ENCODE measurements around the gene GABRA5.
"Not testable (repeated sequence)": the region's sequence is repeated elsewhere in the genome, so short reads cannot be mapped to it uniquely, and the experiment has no call there.

Gene GABRA5

DNA sequence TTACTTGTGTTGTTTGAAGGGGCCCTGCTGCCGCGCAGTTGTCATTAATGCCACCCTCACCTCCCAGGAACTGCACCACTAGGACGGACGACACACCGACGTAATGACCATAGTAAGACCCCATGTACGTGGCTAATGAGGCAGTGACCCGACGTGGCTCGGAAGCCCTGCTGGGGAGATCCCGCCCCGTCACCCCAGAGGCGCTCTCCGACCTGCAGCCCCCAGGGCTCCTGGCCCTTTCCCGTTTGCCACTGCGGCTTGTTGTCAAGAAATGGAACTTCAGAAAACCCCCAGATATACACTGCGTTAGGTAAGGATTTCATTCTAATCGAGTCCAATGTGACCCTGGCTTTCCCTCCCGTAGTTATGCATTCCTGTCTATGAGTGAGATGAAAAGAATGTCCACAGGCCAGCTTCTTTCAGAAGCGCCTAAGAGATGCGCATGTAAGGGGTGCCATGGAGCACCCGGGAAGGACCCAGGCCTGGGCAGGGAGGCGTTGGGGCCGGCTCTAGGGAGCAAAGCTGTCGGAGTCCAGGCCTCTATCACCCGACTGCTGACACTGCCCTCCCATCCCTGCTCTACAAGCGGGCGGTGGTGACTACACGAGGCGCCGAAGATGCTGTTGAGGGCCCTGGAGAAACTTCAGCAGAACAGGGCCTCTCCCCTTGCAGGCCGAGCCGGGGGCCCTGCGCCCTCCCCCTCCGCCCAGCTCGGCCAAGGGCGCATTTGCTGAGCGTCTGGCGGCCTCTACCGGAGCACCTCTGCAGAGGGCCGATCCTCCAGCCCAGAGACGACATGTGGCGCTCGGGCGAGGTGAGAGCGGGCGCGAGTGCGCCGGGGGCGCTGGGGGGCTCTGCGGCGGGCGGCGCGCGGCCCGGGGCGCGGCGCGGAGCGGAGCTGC lies at the start of gene GABRA5:
TSS of gene GABRA5 (plus strand) at position 765 of the 902 bp plus-strand sequence. CDS start 2,187 bp downstream, outside the sequence.
- H3K4me1 Mint-ChIP-seq: no peaks in the 10 kb centered on the region
- no peak within 1 kb of the TSS for H3K4me3 Mint-ChIP-seq
- H3K27ac Mint-ChIP-seq: no peak within 1 kb of the TSS
- no peaks in the 10 kb centered on the region for H3K9me3 Mint-ChIP-seq
- peaks cover 27% of the 10 kb centered on the region for H3K27me3 Mint-ChIP-seq
- no peaks in the 10 kb centered on the region for H3K36me3 Mint-ChIP-seq

DNA sequence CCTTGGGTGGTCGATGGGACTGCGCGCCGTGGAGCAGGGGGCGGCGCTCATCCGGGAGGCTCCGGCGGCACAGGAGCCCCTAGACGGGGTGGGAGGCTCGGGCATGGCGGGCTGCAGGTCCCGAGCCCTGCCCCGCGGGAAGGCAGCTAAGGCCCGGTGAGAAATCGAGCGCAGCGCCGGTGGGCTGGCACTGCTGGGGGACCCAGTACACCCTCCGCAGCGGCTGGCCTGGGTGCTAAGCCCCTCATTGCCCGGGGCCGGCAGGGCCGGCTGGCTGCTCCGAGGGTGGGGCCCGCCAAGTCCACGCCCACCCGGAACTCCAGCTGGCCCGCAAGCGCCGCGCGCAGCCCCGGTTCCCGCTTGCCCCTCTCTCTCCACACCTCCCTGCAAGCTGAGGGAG lies 35.7 kb upstream of the GABRA5 start:
- H3K27ac Mint-ChIP-seq, H3K27me3 Mint-ChIP-seq, H3K4me1 Mint-ChIP-seq, H3K36me3 Mint-ChIP-seq, H3K4me3 Mint-ChIP-seq, H3K9me3 Mint-ChIP-seq: not testable (repeated sequence)

DNA sequence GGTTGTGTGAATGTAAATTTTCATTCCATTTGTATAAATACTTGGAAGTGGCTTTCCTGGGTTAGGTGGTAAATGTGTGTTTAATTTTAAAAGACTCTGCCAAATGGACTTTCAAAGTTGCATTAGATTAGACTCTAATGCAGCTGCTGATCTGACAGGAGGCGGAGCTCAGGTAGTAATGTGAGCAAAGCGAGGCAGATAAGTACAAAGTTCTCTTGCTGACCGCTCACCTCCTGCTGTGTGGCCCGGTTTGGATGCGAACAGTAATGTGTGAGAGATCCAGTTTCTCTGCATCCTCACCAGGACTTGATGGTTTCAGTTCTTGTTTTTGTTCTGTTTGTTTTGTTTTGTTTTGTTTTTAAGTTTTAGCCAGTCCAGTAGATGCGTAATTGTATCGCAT lies 34.9 kb upstream of the GABRA5 start:
- Mint-ChIP-seq H3K36me3 (no peaks in the 10 kb centered on the region), H3K27ac (no peak overlapping the region), H3K4me1 (no peaks in the 10 kb centered on the region), H3K27me3 (no peaks in the 10 kb centered on the region), H3K4me3 (no peak overlapping the region), H3K9me3 (peaks cover 9% of the 10 kb centered on the region)

DNA sequence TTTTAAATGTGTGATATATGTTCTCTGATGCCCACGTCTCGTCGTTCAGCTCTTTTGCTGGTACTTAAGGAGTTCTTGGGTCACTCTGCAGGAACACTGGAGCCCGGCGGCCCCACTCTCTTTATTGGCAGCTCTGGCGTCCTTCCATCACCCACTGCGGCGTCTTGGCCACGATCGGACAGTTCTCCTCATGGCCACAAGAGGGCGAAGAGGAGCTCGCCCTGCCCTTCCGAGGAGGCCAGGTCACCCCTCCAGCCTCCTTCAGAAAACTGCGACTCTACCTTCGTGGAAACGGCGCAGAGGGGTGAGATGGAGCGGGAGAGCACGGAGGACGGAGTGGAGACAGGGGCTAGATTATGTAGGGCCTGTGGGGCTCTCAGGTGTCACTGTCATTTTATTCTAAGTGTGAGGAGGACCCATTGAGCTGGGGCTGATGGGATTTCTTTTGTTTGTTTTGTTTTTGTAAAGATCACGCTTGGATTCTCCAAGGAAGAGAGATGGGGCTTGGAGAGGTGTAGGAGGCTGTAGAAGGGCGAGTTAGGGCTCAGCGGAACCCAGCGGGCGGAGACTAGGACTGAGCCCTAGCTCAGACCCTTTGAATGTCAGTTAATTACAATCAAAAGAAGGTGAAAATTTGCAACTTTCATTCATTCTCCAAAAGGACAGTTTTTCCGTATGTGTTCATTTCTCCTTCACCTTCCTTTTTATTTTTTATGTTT lies 28.0 kb upstream of the GABRA5 start:
- H3K4me1 Mint-ChIP-seq: no peaks in the 10 kb centered on the region
- peaks cover 13% of the 10 kb centered on the region for H3K27me3 Mint-ChIP-seq
- H3K36me3 Mint-ChIP-seq: peaks cover 5% of the 10 kb centered on the region
- no peak overlapping the region for H3K4me3 Mint-ChIP-seq
- no peak overlapping the region for H3K27ac Mint-ChIP-seq
- H3K9me3 Mint-ChIP-seq: peaks cover 18% of the 10 kb centered on the region

DNA sequence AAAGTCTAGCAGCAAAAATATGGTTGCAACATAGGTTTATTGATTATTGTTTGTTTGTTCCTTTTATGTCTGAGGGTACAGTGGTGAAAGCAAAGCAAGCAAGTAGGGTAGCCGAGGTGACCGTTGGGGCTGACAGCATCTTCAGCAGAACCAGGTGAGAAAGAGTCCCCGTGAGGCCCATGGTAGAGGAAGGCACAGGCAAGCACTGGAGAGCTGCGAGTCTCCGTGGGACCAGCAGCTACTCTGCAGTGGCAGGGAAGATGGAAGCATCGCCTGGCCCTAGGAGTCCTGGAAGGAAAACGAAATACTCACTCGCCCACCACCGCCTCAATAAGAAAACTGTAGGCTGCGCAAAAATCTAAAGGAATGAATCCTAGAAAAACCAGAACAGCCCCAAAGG lies 25.3 kb upstream of the GABRA5 start:
- H3K4me1 Mint-ChIP-seq: no peaks in the 10 kb centered on the region
- peaks cover 16% of the 10 kb centered on the region for H3K9me3 Mint-ChIP-seq
- H3K27ac Mint-ChIP-seq: no peak overlapping the region
- peaks cover 13% of the 10 kb centered on the region for H3K27me3 Mint-ChIP-seq
- peaks cover 5% of the 10 kb centered on the region for H3K36me3 Mint-ChIP-seq
- H3K4me3 Mint-ChIP-seq: no peak overlapping the region

DNA sequence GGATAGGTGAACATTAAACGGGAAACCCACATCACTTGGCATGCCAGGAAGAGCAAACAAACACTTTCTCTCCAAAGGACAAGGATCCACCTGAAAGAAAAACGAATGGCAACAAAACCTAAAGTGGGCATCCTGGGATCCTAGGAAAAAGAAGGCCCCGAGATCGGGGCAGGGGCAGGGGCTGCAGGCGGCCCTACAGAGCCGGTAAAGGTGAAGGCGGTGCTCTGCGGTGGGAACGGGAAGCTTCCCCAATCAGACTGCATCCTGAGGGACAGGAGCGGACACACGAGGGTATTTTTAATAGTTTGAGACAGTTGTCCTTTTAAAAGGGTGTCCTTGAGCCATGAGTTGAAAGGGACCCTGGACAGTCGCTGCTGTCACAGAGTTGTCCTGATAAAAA lies 24.9 kb upstream of the GABRA5 start:
- peaks cover 13% of the 10 kb centered on the region for H3K27me3 Mint-ChIP-seq
- peaks cover 16% of the 10 kb centered on the region for H3K9me3 Mint-ChIP-seq
- no peaks in the 10 kb centered on the region for H3K4me1 Mint-ChIP-seq
- peaks cover 5% of the 10 kb centered on the region for H3K36me3 Mint-ChIP-seq
- no peak overlapping the region for H3K4me3 Mint-ChIP-seq
- H3K27ac Mint-ChIP-seq: no peak overlapping the region

DNA sequence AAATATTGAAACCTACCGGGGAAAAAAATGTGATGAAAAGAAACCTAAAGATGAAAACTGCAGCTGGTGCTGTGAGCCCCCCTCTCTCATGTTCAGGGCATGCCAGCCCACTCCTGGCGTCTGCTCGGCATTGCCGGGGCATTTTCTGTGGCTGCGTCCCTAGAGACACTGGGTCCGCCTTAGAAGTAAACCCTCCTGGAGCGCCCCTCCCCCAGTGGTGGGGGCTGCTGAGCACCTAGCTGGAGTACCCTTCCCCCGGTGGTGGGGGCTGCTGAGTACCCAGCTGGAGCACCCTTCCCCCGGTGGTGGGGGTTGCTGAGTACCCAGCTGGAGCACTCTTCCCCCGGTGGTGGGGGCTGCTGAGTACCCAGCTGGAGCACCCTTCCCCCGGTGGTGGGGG lies 24.5 kb upstream of the GABRA5 start:
- Mint-ChIP-seq H3K36me3 (peaks cover 5% of the 10 kb centered on the region), H3K27ac (no peak overlapping the region), H3K4me3 (no peak overlapping the region), H3K27me3 (peaks cover 13% of the 10 kb centered on the region), H3K9me3 (peaks cover 12% of the 10 kb centered on the region), H3K4me1 (no peaks in the 10 kb centered on the region)

DNA sequence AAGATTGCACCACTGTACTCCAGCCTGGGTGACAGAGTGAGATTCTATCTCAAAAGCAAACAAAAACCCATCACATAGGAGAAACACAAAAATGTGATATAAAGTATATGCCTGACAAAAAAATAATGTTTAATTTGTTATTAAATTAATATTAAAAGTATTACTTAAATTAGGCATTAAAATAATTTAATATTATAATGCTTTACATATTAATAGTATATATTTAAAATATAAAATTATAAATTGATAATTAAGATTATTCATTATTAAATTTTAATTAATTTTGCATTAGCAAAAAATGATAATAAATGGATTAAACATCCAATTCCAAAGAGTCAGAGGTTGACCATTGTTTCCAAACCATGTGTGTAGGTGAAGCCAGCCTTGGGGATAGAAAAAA lies 22.0 kb upstream of the GABRA5 start:
- H3K9me3 Mint-ChIP-seq: peaks cover 19% of the 10 kb centered on the region
- H3K4me1 Mint-ChIP-seq: no peaks in the 10 kb centered on the region
- H3K27ac Mint-ChIP-seq: no peak overlapping the region
- H3K4me3 Mint-ChIP-seq: no peak overlapping the region
- H3K27me3 Mint-ChIP-seq: peaks cover 6% of the 10 kb centered on the region
- peaks cover 5% of the 10 kb centered on the region for H3K36me3 Mint-ChIP-seq

DNA sequence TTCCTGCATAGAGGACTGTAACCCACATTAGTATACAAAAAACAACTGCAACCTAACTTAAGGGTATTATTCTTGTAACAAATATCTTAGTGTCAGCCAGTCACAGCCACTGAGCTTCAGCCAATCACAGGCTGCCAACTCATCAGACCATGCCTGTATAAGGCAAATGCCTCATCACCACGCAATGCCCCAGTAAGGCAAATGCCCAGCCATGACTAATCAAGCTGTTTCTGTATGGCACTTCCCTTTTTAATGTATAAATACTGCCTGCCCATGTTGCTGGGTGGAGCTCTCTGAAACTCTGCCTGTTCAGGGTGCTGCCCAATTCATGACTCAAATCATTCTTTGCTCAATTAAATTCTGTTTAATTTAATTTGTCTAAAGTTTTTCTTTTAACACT lies 18.4 kb upstream of the GABRA5 start:
- no peak overlapping the region for H3K4me3 Mint-ChIP-seq
- no peak overlapping the region for H3K27ac Mint-ChIP-seq

DNA sequence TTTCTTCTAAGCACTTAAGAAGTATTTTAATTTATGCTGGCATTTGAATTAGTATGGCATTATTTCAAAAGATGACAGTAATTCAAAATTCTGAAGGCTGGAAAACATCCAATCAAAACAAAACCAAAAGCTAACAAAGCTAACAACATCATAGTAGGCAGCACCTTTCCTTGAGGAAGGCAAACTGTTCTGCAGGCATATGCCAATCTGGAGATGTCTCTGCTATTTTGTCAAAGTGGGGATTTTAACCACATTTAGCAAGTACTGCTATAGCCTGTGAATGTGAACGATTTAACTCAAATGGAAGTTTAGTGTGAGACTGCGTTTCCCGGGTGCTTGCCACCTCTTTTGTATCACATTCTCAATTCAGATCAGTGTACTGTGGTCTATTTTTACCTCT lies 16.7 kb upstream of the GABRA5 start:
- Mint-ChIP-seq H3K27me3 (no peaks in the 10 kb centered on the region), H3K9me3 (peaks cover 8% of the 10 kb centered on the region), H3K27ac (no peak overlapping the region), H3K4me1 (no peaks in the 10 kb centered on the region), H3K36me3 (no peaks in the 10 kb centered on the region), H3K4me3 (no peak overlapping the region)

More for the DNA sequence above, 18.4 kb upstream of the GABRA5 start:
- Mint-ChIP-seq H3K27me3 (no peaks in the 10 kb centered on the region), H3K9me3 (peaks cover 8% of the 10 kb centered on the region), H3K4me1 (no peaks in the 10 kb centered on the region), H3K36me3 (no peaks in the 10 kb centered on the region)

DNA sequence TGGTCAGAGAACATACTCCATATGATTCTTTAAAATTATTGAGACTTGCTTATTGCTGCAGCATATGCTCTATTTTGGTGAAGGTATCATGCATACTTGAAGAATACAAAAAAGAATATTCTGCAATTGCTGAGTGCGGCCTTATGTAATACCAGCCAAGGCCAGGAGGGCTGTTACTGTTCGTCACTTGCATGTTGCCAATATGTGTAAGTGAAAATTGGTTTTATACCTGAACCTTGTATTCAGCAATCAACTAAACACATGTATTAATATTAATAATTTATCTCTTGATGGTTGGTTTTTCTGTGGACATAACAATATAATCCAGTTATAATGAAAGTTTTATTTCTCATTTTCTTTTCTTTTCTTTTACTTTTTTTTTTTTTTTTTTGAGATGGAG lies 13.9 kb upstream of the GABRA5 start:
- peaks cover 11% of the 10 kb centered on the region for H3K9me3 Mint-ChIP-seq
- no peak overlapping the region for H3K27ac Mint-ChIP-seq
- no peaks in the 10 kb centered on the region for H3K36me3 Mint-ChIP-seq
- H3K27me3 Mint-ChIP-seq: peaks cover 8% of the 10 kb centered on the region
- no peaks in the 10 kb centered on the region for H3K4me1 Mint-ChIP-seq
- H3K4me3 Mint-ChIP-seq: no peak overlapping the region

DNA sequence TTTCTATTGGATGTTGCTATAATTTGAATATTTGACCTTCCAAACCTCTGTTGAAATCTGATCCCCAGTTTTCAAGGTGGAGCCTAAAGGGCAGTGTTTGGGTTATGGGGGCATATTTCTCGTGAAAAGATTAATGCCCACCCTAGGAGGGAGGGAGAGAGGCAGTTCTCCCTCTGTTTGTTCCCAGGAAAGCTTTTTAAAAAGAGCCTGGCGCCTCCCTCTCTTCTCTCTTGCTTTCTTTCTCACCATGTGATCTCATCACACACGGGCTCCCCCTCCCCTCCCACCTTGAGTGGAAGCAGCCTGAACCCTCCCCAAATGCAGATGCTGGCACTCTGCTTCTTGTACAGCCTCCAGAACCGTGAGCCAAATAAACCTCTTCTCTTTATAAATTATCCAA lies 12.4 kb upstream of the GABRA5 start:
- Mint-ChIP-seq H3K36me3 (no peaks in the 10 kb centered on the region), H3K27ac (no peak overlapping the region), H3K4me1 (no peaks in the 10 kb centered on the region), H3K4me3 (no peak overlapping the region), H3K27me3 (peaks cover 10% of the 10 kb centered on the region), H3K9me3 (peaks cover 5% of the 10 kb centered on the region)

DNA sequence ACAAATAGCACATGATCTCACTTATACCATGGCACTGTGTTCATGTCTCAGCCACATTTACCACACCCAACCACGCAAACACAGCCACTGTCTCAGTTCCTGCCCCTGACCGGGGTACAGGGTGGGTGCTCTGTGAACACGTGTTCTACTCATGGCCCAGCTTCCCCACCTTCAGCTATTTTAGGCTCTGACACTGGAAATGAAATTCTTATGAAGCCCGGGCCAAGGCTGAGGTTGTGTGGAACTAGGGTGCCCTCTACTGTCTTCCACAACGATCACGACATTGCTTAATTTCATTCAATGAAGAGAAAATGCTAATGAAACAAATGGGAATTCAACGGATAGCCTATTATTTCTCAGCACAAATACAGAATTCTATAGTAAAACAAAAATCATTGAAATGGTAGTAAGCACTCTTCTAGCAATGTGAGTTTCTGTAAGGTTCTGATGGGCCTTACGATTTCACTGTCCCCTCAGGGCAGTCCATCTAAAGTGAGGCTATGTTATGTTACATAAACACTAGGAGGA lies 2.1 kb upstream of the GABRA5 start:
- H3K27me3 Mint-ChIP-seq: peaks cover 22% of the 10 kb centered on the region
- H3K36me3 Mint-ChIP-seq: no peaks in the 10 kb centered on the region
- no peaks in the 10 kb centered on the region for H3K4me1 Mint-ChIP-seq
- H3K9me3 Mint-ChIP-seq: peaks cover 5% of the 10 kb centered on the region
- H3K27ac Mint-ChIP-seq: no peak overlapping the region
- no peak overlapping the region for H3K4me3 Mint-ChIP-seq

DNA sequence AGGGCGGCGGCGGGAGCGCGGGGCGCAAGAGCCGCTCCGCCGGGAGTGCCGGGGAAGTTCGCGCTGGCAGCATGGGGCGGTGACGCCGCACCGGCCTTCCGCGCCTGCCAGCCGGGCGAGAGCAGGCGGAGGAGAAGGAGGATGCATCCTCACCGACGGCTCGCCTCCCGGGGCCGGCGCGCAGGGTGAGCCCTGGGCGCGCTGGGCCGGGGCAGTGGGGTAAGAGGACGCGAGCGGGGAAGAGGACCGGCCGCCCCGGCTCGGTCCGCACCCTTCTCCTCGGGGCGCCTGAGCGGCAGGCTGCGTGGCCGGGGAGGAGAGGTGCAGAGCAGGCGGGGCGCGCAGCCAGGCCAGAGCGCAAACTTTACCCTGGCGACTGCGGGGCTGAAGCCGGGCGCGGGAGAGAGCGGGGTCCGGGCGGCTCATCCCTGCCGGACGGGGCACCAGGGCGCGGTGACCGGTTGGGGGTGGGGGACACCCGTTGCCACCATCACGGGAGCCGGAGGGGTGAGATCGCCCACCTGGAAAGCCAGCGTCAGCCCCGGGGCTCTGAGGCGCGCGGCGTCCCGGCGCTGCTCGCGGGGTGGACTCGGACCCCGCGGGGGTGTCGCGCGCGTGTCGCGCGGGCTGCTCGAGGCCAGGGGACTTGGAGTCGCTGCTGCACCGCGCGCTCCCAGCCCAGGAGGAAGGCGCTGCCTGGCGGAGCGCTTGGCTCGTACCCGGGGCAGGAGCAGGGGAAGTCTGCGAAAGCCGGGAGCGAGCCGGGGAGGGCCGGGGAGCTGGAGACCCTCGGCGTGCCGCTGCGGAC lies 542 bp downstream of the GABRA5 start:
- H3K4me3 Mint-ChIP-seq: no peak overlapping the region
- no peak overlapping the region for H3K27ac Mint-ChIP-seq
- H3K27me3 Mint-ChIP-seq: peaks cover 27% of the 10 kb centered on the region
- H3K36me3 Mint-ChIP-seq: no peaks in the 10 kb centered on the region
- H3K4me1 Mint-ChIP-seq: no peaks in the 10 kb centered on the region
- H3K9me3 Mint-ChIP-seq: no peaks in the 10 kb centered on the region

DNA sequence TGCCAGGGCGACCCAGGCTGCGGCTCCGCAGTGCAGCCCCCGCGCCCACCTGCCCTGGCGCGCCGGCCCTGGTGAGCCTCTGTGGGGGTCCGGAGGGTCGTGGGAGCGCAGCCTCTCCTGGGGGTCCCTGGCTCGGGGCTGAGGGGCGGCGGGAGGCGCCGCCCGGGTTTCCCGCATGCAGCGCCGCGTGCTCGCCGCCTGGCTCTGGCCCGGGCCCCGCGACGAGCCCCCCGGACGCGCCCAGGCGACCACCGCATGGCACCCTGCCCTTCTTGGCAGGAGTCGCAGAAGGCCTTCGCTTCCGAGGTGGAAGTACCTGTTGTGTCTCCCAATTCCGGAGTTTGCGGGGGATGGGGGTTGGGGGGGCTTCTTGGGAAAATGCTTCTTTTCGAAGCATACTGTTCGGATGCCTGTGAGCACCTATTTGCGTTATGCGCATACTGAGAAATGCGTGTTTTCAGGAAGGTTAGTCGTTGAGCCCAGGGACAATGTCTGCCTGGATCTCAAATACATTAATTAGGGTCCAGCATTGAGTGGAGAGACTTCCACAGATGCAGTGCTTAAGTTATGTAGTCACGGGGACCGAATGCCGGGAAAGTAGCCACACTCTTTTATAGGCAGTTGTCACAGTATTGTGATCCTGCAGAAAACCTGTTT lies 1.3 kb downstream of the GABRA5 start:
- no peak overlapping the region for H3K4me3 Mint-ChIP-seq
- no peaks in the 10 kb centered on the region for H3K9me3 Mint-ChIP-seq
- no peak overlapping the region for H3K27ac Mint-ChIP-seq
- H3K36me3 Mint-ChIP-seq: no peaks in the 10 kb centered on the region
- H3K27me3 Mint-ChIP-seq: peaks cover 27% of the 10 kb centered on the region
- H3K4me1 Mint-ChIP-seq: no peaks in the 10 kb centered on the region

Data from activated naive CD4-positive, alpha-beta T cell treated with anti-CD3 and anti-CD28 coated beads, Interleukin-2, amount 50 U/mL, for 24 hours (primary cell).